Measurements from ENCODE around the gene BLVRB. TPM values are rescaled to one million over a fixed set of nuclear protein-coding genes. Genes with fewer than 3 reads are reported as not detected.

BLVRB gene
- total RNA-seq, 1 experiment from 2014 or later = 45.6 TPM

- TF ChIP-seq SIN3A (IDR thresholded peaks at IDR 0.05; ENCODE audit: borderline replicate concordance, insufficient read depth, low read depth, low read length) (no peak), POLR2AphosphoS5 (IDR thresholded peaks at IDR 0.05; ENCODE audit: low read depth, low read length) (no peak), REST (IDR thresholded peaks at IDR 0.05; ENCODE audit: insufficient read depth in 1 of 2, low read depth in 2 of 2, low read length in 1 of 2) (no peak), TCF7L2 (IDR thresholded peaks at IDR 0.05; ENCODE audit: low read depth, low read length) (no peak)
- TF ChIP-seq, protein P1, sequence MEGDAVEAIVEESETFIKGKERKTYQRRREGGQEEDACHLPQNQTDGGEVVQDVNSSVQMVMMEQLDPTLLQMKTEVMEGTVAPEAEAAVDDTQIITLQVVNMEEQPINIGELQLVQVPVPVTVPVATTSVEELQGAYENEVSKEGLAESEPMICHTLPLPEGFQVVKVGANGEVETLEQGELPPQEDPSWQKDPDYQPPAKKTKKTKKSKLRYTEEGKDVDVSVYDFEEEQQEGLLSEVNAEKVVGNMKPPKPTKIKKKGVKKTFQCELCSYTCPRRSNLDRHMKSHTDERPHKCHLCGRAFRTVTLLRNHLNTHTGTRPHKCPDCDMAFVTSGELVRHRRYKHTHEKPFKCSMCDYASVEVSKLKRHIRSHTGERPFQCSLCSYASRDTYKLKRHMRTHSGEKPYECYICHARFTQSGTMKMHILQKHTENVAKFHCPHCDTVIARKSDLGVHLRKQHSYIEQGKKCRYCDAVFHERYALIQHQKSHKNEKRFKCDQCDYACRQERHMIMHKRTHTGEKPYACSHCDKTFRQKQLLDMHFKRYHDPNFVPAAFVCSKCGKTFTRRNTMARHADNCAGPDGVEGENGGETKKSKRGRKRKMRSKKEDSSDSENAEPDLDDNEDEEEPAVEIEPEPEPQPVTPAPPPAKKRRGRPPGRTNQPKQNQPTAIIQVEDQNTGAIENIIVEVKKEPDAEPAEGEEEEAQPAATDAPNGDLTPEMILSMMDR (IDR thresholded peaks at IDR 0.05) = no peak
- ATAC-seq (no peak), DNase-seq (ENCODE audit: low read depth, low spot score) (no peak)
- Histone ChIP-seq H3K27ac (ENCODE audit: low read length) (peak overlapping the region; percentile 92), H3K27me3 (ENCODE audit: control insufficient read depth, insufficient read depth, low read length) (no peaks in the 10 kb centered on the region), H3K4me3 (ENCODE audit: low read depth in 2 of 2, low read length in 2 of 2) (peak overlapping the region; percentile 85 to 93), H3K4me1 (ENCODE audit: control insufficient read depth, insufficient read depth, low read length) (peaks cover 24% of the 10 kb centered on the region), H3K9me3 (ENCODE audit: control insufficient read depth, insufficient read depth, low read depth, low read length) (no peaks in the 10 kb centered on the region), H3K36me3 (ENCODE audit: control insufficient read depth, insufficient read depth, low read length) (peaks cover 4% of the 10 kb centered on the region; the same call in 1 of the 2 replicates)
- ChIA-PET POLR2A (no interaction called here), CTCF (interaction anchor here (1.9 kb wide), 1 partner anchor 40 kb away, joined by 5 read pairs; no protein-coding TSS in a partner anchor)
- BruUV-seq (replicated peaks) = no TSS peak
- intact Hi-C loops (cut with micrococcal nuclease; ENCODE audit: unreplicated experiment) = no loop called here
- in situ Hi-C loops (cut with HindIII; ENCODE audit: low pct_unique_long_range_greater_than_20kb, low sequenced_read_pairs) = no loop called here
These were observed 41.6 kb downstream of the BLVRB start for GRCh38 chr19:40423938-40424337.

- Histone ChIP-seq H3K4me3 (ENCODE audit: low read depth in 2 of 2, low read length in 2 of 2) (peak overlapping the region in 1 of 2 experiments; percentile 64; a peak in 2 of 4 replicates), H3K27me3 (ENCODE audit: control insufficient read depth, insufficient read depth, low read length) (no peaks in the 10 kb centered on the region), H3K4me1 (ENCODE audit: control insufficient read depth, insufficient read depth, low read length) (peaks cover 24% of the 10 kb centered on the region), H3K9me3 (ENCODE audit: control insufficient read depth, insufficient read depth, low read depth, low read length) (no peaks in the 10 kb centered on the region), H3K27ac (ENCODE audit: low read length) (peak overlapping the region; percentile 92), H3K36me3 (ENCODE audit: control insufficient read depth, insufficient read depth, low read length) (peaks cover 4% of the 10 kb centered on the region; the same call in 1 of the 2 replicates)
- CTCF ChIA-PET = interaction anchor here (0.5 to 1.9 kb wide), 2 partner anchors 41 to 118 kb away, joined by 3 to 5 read pairs; no protein-coding TSS in a partner anchor
- no TSS peak for BruUV-seq (replicated peaks)
- no peak for DNase-seq (ENCODE audit: low read depth, low spot score)
- ATAC-seq = no peak
- in situ Hi-C loops (cut with HindIII; ENCODE audit: low pct_unique_long_range_greater_than_20kb, low sequenced_read_pairs) = no loop called here
- POLR2A ChIA-PET = no interaction called here
- TF ChIP-seq SIN3A (IDR thresholded peaks at IDR 0.05; ENCODE audit: borderline replicate concordance, insufficient read depth, low read depth, low read length) (no peak), POLR2AphosphoS5 (IDR thresholded peaks at IDR 0.05; ENCODE audit: low read depth, low read length) (no peak), TCF7L2 (IDR thresholded peaks at IDR 0.05; ENCODE audit: low read depth, low read length) (no peak), REST (IDR thresholded peaks at IDR 0.05; ENCODE audit: insufficient read depth in 1 of 2, low read depth in 2 of 2, low read length in 1 of 2) (no peak)
- TF ChIP-seq, protein P1 (IDR thresholded peaks at IDR 0.05) = no peak
- intact Hi-C loops (cut with micrococcal nuclease; ENCODE audit: unreplicated experiment) = no loop called here
These were observed 42.6 kb downstream of the BLVRB start for GRCh38 chr19:40422748-40423566.
